ENCODE results near the gene BABAM1. TPM values are rescaled to one million over a fixed set of nuclear protein-coding genes. Genes with fewer than 3 reads are reported as not detected.
"Not testable (repeated sequence)": the region's sequence is repeated elsewhere in the genome, so short reads cannot be mapped to it uniquely, and the experiment has no call there.

BABAM1 gene
- total RNA-seq, 1 donor from 2014 or later: 83.3 TPM

DNA sequence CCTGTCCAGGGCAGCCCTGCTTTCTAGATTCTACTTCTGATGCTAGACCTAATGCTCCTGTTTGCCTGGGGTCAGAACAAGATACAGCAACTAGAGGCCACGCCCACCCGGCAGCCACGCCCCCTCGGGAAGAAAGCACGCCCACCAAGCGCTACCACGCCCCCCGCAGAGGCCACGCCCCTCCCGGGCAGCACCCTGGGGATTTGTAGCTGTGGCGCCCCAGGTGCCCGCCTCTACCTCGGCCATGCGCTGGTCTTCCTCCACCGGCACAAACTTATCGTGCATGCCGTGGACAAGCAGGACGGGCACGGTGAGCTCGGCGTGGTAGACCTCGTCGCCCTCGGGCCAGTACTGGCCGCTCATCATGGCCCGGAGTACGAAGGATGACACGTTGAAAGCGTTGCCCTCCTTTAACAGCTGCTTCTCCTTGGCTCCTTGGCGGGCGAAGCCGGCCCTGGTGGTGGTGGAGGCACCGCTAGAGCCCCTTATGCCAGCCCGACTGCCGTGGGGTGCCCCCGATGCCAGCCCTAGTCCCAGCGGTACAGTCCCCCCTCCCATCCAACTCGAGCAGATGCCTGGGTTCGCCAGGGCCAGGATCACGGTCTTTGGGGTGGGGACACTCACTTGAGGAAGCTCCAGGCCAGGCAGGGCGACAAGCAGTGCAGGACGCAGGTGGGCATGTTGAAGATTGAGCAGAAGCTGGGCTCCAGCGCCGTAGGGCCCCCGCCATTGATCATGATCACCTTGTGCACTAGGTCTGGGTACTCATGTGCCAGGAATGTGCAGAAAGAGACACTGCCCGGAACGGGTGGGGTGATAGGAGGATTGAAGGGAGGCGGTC lies 27.0 kb downstream of the BABAM1 start:
- H3K4me3 Mint-ChIP-seq (ENCODE audit: unreplicated experiment): no peak overlapping the region
- no peaks in the 10 kb centered on the region for H3K27me3 Mint-ChIP-seq (ENCODE audit: low read depth)
- DNase-seq (ENCODE audit: low spot score): no peak
- H3K27ac Mint-ChIP-seq (ENCODE audit: unreplicated experiment): no peak overlapping the region
- TF ChIP-seq, protein P1, sequence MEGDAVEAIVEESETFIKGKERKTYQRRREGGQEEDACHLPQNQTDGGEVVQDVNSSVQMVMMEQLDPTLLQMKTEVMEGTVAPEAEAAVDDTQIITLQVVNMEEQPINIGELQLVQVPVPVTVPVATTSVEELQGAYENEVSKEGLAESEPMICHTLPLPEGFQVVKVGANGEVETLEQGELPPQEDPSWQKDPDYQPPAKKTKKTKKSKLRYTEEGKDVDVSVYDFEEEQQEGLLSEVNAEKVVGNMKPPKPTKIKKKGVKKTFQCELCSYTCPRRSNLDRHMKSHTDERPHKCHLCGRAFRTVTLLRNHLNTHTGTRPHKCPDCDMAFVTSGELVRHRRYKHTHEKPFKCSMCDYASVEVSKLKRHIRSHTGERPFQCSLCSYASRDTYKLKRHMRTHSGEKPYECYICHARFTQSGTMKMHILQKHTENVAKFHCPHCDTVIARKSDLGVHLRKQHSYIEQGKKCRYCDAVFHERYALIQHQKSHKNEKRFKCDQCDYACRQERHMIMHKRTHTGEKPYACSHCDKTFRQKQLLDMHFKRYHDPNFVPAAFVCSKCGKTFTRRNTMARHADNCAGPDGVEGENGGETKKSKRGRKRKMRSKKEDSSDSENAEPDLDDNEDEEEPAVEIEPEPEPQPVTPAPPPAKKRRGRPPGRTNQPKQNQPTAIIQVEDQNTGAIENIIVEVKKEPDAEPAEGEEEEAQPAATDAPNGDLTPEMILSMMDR (IDR thresholded peaks at IDR 0.05): no peak
- H3K36me3 Mint-ChIP-seq (ENCODE audit: low read depth): peaks cover 1% of the 10 kb centered on the region
- H3K9me3 Mint-ChIP-seq (ENCODE audit: low read depth): no peaks in the 10 kb centered on the region
- H3K4me1 Mint-ChIP-seq (ENCODE audit: low read depth): peaks cover 8% of the 10 kb centered on the region

DNA sequence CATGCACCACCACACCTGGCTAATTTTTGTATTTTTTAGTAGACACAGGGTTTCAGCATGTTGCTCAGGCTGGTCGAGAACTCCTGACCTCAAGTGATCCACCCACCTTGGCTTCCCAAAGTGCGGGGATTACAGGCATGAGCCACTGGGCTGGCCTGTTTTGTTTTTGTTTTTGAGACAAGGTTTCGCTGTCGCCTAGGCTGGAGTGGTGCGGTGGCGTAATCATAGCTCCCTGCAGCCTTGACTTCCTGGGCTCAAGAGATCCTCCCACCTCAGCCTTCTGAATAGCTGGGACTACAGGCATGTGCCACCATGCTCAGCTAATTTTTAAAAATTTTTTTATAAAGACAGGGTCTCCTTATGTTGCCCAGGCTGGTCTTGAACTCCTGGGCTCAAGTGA lies 28.3 kb downstream of the BABAM1 start:
- not testable (repeated sequence) for H3K9me3 Mint-ChIP-seq (ENCODE audit: low read depth); H3K36me3 Mint-ChIP-seq (ENCODE audit: low read depth); H3K4me3 Mint-ChIP-seq (ENCODE audit: unreplicated experiment); H3K4me1 Mint-ChIP-seq (ENCODE audit: low read depth); H3K27ac Mint-ChIP-seq (ENCODE audit: unreplicated experiment); H3K27me3 Mint-ChIP-seq (ENCODE audit: low read depth); DNase-seq (ENCODE audit: low spot score)

DNA sequence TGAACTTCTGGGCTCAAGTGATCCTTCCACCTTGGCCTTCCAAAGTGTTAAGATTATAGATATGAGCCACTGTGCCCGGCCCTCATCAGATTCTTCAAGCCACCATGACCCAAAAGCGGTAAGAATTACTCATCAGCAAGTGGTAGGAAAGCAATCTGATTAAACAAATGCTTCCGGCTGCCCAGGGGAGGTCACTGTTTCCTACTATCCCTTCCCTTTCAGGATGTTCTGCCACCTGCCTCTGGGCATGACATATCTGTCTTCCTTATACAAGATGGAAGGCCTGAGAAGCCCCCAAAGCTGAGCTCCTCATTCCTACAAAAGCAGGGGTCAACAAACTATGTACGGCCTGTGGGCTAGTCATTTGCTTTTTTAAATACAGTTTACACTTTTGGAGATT lies 29.0 kb downstream of the BABAM1 start:
- no peaks in the 10 kb centered on the region for H3K9me3 Mint-ChIP-seq (ENCODE audit: low read depth)

DNA sequence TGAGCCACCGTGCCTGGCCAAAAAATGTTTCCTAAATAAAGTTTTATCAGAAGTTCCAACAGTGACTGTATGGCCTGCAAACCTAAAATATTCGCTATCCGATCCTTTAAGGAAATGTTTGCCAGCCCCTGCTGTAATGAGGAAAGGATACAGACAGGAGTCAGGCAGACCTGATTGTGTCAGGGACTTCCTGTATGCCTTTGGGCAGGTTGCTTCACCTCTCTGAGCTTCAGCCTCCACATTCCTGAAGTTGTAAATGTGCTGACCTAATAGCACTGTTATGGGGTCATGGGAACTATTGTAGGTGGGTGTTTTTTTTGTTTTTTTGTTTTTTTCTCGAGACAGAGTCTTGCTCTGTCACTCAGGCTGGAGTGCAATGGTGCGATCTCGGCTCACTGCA lies 29.7 kb downstream of the BABAM1 start:
- DNase-seq (ENCODE audit: low spot score): no peak
- Mint-ChIP-seq H3K27me3 (ENCODE audit: low read depth) (no peaks in the 10 kb centered on the region), H3K9me3 (ENCODE audit: low read depth) (no peaks in the 10 kb centered on the region), H3K4me3 (ENCODE audit: unreplicated experiment) (no peak overlapping the region), H3K4me1 (ENCODE audit: low read depth) (peaks cover 5% of the 10 kb centered on the region), H3K36me3 (ENCODE audit: low read depth) (peaks cover 1% of the 10 kb centered on the region), H3K27ac (ENCODE audit: unreplicated experiment) (no peak overlapping the region)
- TF ChIP-seq, protein P1 (IDR thresholded peaks at IDR 0.05): no peak

More for the DNA sequence above, 29.0 kb downstream of the BABAM1 start:
- peaks cover 1% of the 10 kb centered on the region for H3K36me3 Mint-ChIP-seq (ENCODE audit: low read depth)
- no peak overlapping the region for H3K27ac Mint-ChIP-seq (ENCODE audit: unreplicated experiment)
- H3K4me1 Mint-ChIP-seq (ENCODE audit: low read depth): peaks cover 5% of the 10 kb centered on the region
- H3K4me3 Mint-ChIP-seq (ENCODE audit: unreplicated experiment): no peak overlapping the region
- DNase-seq (ENCODE audit: low spot score): no peak
- H3K27me3 Mint-ChIP-seq (ENCODE audit: low read depth): no peaks in the 10 kb centered on the region
- TF ChIP-seq, protein P1 (IDR thresholded peaks at IDR 0.05): peak; percentile 30

DNA sequence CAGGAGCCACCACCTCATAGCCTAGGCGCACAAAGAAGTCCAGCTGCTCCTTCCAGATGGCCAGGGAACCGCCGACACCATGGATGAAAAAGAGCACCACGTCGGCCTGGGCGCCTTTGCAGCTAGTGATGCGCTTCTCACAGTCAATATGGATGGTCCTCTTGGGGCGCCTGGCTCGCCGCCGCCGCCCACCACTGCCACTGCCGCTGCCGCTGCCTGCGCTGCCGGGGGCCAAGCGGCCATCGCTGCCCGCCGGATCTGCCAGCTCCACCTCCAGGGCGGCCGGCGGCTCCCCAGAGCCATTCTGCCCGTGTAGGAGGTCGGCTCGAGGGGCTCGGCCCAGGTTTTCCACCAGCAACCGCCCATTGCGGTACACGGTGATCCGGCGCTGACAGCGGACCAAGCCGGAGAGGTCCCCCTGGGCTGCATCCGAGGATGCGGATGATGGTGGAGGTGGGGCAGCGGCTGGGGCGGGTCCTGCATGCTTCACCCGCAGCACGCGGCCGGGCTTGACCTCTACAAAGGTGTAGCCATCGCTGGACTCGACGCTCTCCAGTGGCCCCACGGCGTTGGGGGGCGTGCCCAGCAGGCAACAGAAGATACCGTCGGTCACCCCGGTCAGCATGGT lies 33.9 kb downstream of the BABAM1 start:
- H3K4me1 Mint-ChIP-seq (ENCODE audit: low read depth): peaks cover 20% of the 10 kb centered on the region
- no peaks in the 10 kb centered on the region for H3K9me3 Mint-ChIP-seq (ENCODE audit: low read depth)
- H3K27me3 Mint-ChIP-seq (ENCODE audit: low read depth): no peaks in the 10 kb centered on the region
- H3K4me3 Mint-ChIP-seq (ENCODE audit: unreplicated experiment): no peak overlapping the region
- H3K27ac Mint-ChIP-seq (ENCODE audit: unreplicated experiment): no peak overlapping the region
- DNase-seq (ENCODE audit: low spot score): no peak
- TF ChIP-seq, protein P1 (IDR thresholded peaks at IDR 0.05): no peak
- peaks cover 1% of the 10 kb centered on the region for H3K36me3 Mint-ChIP-seq (ENCODE audit: low read depth)

Measured in chondrocyte (in vitro differentiated cells).